Keratinocyte (primary cell): ENCODE results near the gene ZNF423. TPM values are rescaled to one million over a fixed set of nuclear protein-coding genes. Genes with fewer than 3 reads are reported as not detected.

Experiments used
- DNase-seq: peaks from one replicate; pipeline ENCODE4 v3.0.0-alpha.2; 2011; ENCODE audit warnings: low read depth, missing footprints, low spot score
- FAIRE-seq: peaks from 2 replicates; lab custom pipeline; 2011; peaks lifted over from hg19 to GRCh38; lab: Jason Lieb, UNC
- H2AFZ ChIP-seq: 2 replicates; pipeline ENCODE4 v1.6.0; 2012; ENCODE audit warnings: low read length, control low read depth, inconsistent platforms; ENCODE audit not compliant: control insufficient read depth
- H3K27ac ChIP-seq: 2 replicates; pipeline ENCODE4 v1.5.1; 2011; ENCODE audit warnings: low read length; ENCODE audit not compliant: control insufficient read depth, insufficient read depth
- H3K27me3 ChIP-seq: 3 replicates; pipeline ENCODE4 v1.6.0; 2011; ENCODE audit warnings: low read length; ENCODE audit not compliant: control insufficient read depth, insufficient read depth; ENCODE audit errors: extremely low read depth
- H3K36me3 ChIP-seq, 2 experiments: 2 replicates in 1 of 2; 3 replicates in 1 of 2; pipeline ENCODE4 v1.5.1; 2011; ENCODE audit warnings: low read length in 2 of 2, mild to moderate bottlenecking in 1 of 2; ENCODE audit not compliant: control insufficient read depth in 2 of 2, insufficient read depth in 2 of 2; ENCODE audit errors: extremely low read depth in 1 of 2
- H3K4me1 ChIP-seq: 3 replicates; pipeline ENCODE4 v1.5.1; 2011; ENCODE audit warnings: low read length; ENCODE audit not compliant: control insufficient read depth, insufficient read depth; ENCODE audit errors: extremely low read depth
- H3K4me2 ChIP-seq: 3 replicates; pipeline ENCODE4 v1.6.0; 2011; ENCODE audit warnings: low read depth, low read length; ENCODE audit not compliant: control insufficient read depth, insufficient read depth; ENCODE audit errors: extremely low read depth
- H3K4me3 ChIP-seq, 3 experiments: fragments of 200-600 bp in 1 of 3; sonication (generic) in 1 of 3; 2 replicates in 2 of 3; 3 replicates in 1 of 3; pipeline ENCODE4 v1.5.1; 2011 to 2016; ENCODE audit warnings: low read length in 3 of 3, mild to moderate bottlenecking in 3 of 3, control low read depth in 2 of 3, inconsistent platforms in 1 of 3, low read depth in 1 of 3, mixed read lengths in 1 of 3, mixed run types in 1 of 3, moderate library complexity in 1 of 3; ENCODE audit not compliant: control insufficient read depth in 2 of 3, insufficient read depth in 2 of 3; ENCODE audit errors: extremely low read depth in 1 of 3
- H3K79me2 ChIP-seq: 2 replicates; pipeline ENCODE4 v1.6.0; 2012; ENCODE audit warnings: low read length; ENCODE audit not compliant: control insufficient read depth, insufficient read depth
- H3K9ac ChIP-seq: 3 replicates; pipeline ENCODE4 v1.6.0; 2011; ENCODE audit warnings: low read length; ENCODE audit not compliant: control insufficient read depth, insufficient read depth; ENCODE audit errors: extremely low read depth
- H3K9me1 ChIP-seq: 3 replicates; pipeline ENCODE4 v1.6.0; 2011; ENCODE audit warnings: low read length; ENCODE audit not compliant: control insufficient read depth, insufficient read depth; ENCODE audit errors: extremely low read depth
- H3K9me3 ChIP-seq: 2 replicates; pipeline ENCODE4 v1.5.1; 2012; ENCODE audit warnings: low read depth, low read length; ENCODE audit not compliant: control insufficient read depth
- H4K20me1 ChIP-seq: 3 replicates; pipeline ENCODE4 v1.6.0; 2011; ENCODE audit warnings: low read length; ENCODE audit not compliant: control insufficient read depth, insufficient read depth; ENCODE audit errors: extremely low read depth
- EZH2 ChIP-seq: IDR thresholded peaks from one replicate; pipeline ENCODE4 v1.6.1; 2012; ENCODE audit warnings: inconsistent platforms, mild to moderate bottlenecking, low read length, moderate library complexity
- dilution Hi-C: fragments of 300-500 bp; cut with MboI; formaldehyde crosslinking; loops from one replicate; pipeline ENCODE4 v1.7.0; 2020; ENCODE audit warnings: low sequenced_read_pairs; ENCODE audit not compliant: extremely low pct_ligation_motif_present
- polyA plus RNA-seq, 5 experiments: library from polyadenylated mRNA; depleted of rRNA in 3 of 5; stranded (reverse) in 3 of 5; stranded (forward) in 1 of 5; unstranded in 1 of 5; fragments of >200 nt; gene quantifications; 1 replicate in 1 of 5; 2 replicates in 3 of 5; 3 replicates in 1 of 5; pipeline versions ENCODE4 v1.2.1 to v1.2.3, GENCODE V29; 2011 to 2012; ENCODE audit warnings: missing spikeins in 2 of 5, low read depth in 1 of 5, low replicate concordance in 1 of 5
- TF ChIP-seq, protein P1 (sequence below), 3 experiments: IDR thresholded peaks in 1 of 3; conservative IDR thresholded peaks in 1 of 3; optimal IDR thresholded peaks in 1 of 3; 2 replicates in 2 of 3; 3 replicates in 1 of 3; pipeline versions ENCODE3 to v1.5.1; 2011; ENCODE audit warnings: low read length in 3 of 3, mild to moderate bottlenecking in 3 of 3, moderate library complexity in 2 of 3, control low read depth in 1 of 3, inconsistent platforms in 1 of 3; ENCODE audit not compliant: insufficient read depth in 2 of 3; ENCODE audit errors: extremely low read depth in 1 of 3

ZNF423 gene
- polyA plus RNA-seq, 1 donor (not counting 4 experiments of a cell fraction or from before 2014, with no cell fraction given): 0.05 TPM

DNA sequence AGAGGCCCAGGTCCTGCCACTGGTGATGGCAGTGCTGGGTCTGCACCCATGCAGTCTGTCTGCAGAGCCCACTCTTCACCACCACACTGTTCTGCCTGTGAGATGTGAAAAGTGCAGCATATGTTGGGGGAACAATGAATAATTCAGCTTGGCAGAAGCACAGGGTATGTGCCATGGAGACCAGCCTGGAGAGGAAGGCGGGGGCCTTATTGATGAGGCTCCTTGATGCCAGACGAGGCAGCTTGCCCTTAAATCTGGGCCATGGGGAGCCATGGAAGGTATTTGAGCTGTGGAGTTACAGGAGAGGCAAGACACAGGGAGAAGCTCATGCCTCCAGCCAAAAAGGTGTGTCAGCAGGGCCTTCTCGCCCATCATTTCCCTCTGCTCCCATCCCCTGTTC, 357.6 kb downstream of the ZNF423 start:
- H3K9ac ChIP-seq: no peak overlapping the region
- dilution Hi-C loops: no loop called here
- DNase-seq: no peak
- no peak overlapping the region for H3K27ac ChIP-seq
- no peak for FAIRE-seq
- no peaks in the 10 kb centered on the region for H4K20me1 ChIP-seq
- H3K4me1 ChIP-seq: no peaks in the 10 kb centered on the region
- H3K27me3 ChIP-seq: no peaks in the 10 kb centered on the region
- no peak overlapping the region for H3K4me2 ChIP-seq
- no peak overlapping the region for H3K4me3 ChIP-seq
- no peak overlapping the region for H2AFZ ChIP-seq
- H3K79me2 ChIP-seq: no peaks in the 10 kb centered on the region
- no peak for TF ChIP-seq EZH2
- TF ChIP-seq, protein P1, sequence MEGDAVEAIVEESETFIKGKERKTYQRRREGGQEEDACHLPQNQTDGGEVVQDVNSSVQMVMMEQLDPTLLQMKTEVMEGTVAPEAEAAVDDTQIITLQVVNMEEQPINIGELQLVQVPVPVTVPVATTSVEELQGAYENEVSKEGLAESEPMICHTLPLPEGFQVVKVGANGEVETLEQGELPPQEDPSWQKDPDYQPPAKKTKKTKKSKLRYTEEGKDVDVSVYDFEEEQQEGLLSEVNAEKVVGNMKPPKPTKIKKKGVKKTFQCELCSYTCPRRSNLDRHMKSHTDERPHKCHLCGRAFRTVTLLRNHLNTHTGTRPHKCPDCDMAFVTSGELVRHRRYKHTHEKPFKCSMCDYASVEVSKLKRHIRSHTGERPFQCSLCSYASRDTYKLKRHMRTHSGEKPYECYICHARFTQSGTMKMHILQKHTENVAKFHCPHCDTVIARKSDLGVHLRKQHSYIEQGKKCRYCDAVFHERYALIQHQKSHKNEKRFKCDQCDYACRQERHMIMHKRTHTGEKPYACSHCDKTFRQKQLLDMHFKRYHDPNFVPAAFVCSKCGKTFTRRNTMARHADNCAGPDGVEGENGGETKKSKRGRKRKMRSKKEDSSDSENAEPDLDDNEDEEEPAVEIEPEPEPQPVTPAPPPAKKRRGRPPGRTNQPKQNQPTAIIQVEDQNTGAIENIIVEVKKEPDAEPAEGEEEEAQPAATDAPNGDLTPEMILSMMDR (optimal IDR thresholded peaks at IDR 0.05 in 1 of 3, IDR thresholded peaks at IDR 0.05 in 1 of 3, conservative IDR thresholded peaks at IDR 0.05 in 1 of 3; ENCODE audit: extremely low read depth in 1 of 3, insufficient read depth in 2 of 3, low read length in 3 of 3): no peak
- H3K9me1 ChIP-seq: no peaks in the 10 kb centered on the region
- no peaks in the 10 kb centered on the region for H3K36me3 ChIP-seq
- no peaks in the 10 kb centered on the region for H3K9me3 ChIP-seq

DNA sequence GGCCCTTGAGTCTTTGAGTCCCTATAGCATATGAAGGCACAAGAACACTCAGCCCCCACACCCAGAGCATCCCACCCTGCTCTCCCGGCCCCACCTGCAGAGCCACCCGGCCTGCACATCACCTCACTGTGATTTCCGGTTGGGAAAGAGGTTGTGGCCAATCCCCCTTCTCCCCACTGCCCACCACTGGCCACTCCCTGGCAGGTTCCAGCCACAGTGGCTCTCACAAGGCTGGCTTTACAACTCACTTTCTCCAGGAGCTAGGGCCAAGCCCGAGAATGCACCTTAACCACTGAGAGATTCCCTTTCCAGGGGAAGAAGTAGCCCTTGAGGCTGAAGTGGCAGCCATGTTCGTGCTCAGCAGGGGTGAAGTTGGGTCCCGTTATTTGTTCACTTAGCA, 358.4 kb downstream of the ZNF423 start:
- DNase-seq: no peak

More for the DNA sequence above, 358.4 kb downstream of the ZNF423 start:
- H2AFZ ChIP-seq: no peak overlapping the region
- H3K27ac ChIP-seq: no peak overlapping the region
- H3K27me3 ChIP-seq: no peaks in the 10 kb centered on the region
- H3K4me2 ChIP-seq: no peak overlapping the region
- no peak overlapping the region for H3K4me3 ChIP-seq
- no peaks in the 10 kb centered on the region for H3K79me2 ChIP-seq
- dilution Hi-C loops: no loop called here
- H3K4me1 ChIP-seq: no peaks in the 10 kb centered on the region
- H3K36me3 ChIP-seq: no peaks in the 10 kb centered on the region
- no peak overlapping the region for H3K9ac ChIP-seq
- no peaks in the 10 kb centered on the region for H4K20me1 ChIP-seq
- no peak for TF ChIP-seq EZH2
- TF ChIP-seq, protein P1 (optimal IDR thresholded peaks at IDR 0.05 in 1 of 3, IDR thresholded peaks at IDR 0.05 in 1 of 3, conservative IDR thresholded peaks at IDR 0.05 in 1 of 3; ENCODE audit: extremely low read depth in 1 of 3, insufficient read depth in 2 of 3, low read length in 3 of 3): no peak
- no peak for FAIRE-seq
- no peaks in the 10 kb centered on the region for H3K9me1 ChIP-seq
- H3K9me3 ChIP-seq: no peaks in the 10 kb centered on the region
